RWPE1 (cell line): ENCODE results near the gene APBA2.
"Not testable (repeated sequence)": the region's sequence is repeated elsewhere in the genome, so short reads cannot be mapped to it uniquely, and the experiment has no call there.

Experiments
- CTCF ChIA-PET: fragments of 350-600 bp; sonication (Branson Sonifier 250); formaldehyde crosslinking; extraction: SDS; loops from one replicate; lab custom pipeline; 2021; lab: Yijun Ruan, JAX
- POLR2A ChIA-PET: fragments of 400-600 bp; formaldehyde crosslinking; extraction: SDS; loops from one replicate; lab custom pipeline; 2020; ENCODE audit warnings: antibody characterized with exemption; ENCODE audit not compliant: low non-redundant PET; lab: Yijun Ruan, JAX
- DNase-seq: peaks from one replicate; pipeline ENCODE4 v3.0.0; 2012; ENCODE audit warnings: low spot score
- H3K27ac ChIP-seq: fragments of 450-650 bp; 2 replicates; pipeline ENCODE4 v1.5.1; 2017
- CTCF ChIP-seq: fragments of 450-650 bp; conservative IDR thresholded peaks from 2 replicates; pipeline ENCODE4 v1.5.1; 2017; ENCODE audit warnings: low read depth, mild to moderate bottlenecking

Gene APBA2

GRCh38 chr15:29150515-29151483 lies 265.0 kb downstream of the APBA2 start:
- no peak for TF ChIP-seq CTCF
- no peak for DNase-seq
- no peak overlapping the region for H3K27ac ChIP-seq
- CTCF ChIA-PET, result no interaction called here
- POLR2A ChIA-PET, result no interaction called here

GRCh38 chr15:29151484-29151857 lies 265.7 kb downstream of the APBA2 start:
- ChIA-PET POLR2A (no interaction called here), CTCF (no interaction called here)
- TF ChIP-seq CTCF, result no peak

GRCh38 chr15:29156521-29156920 lies 270.7 kb downstream of the APBA2 start:
- no peak for DNase-seq
- no peak for TF ChIP-seq CTCF
- peak overlapping the region; percentile 81; the same call in 1 of the 2 replicates for H3K27ac ChIP-seq
- CTCF ChIA-PET, result no interaction called here
- POLR2A ChIA-PET, result no interaction called here

More at GRCh38 chr15:29151484-29151857, 265.7 kb downstream of the APBA2 start:
- H3K27ac ChIP-seq, result no peak overlapping the region
- DNase-seq, result no peak

GRCh38 chr15:29159771-29160455 lies 274.1 kb downstream of the APBA2 start:
- POLR2A ChIA-PET, result no interaction called here
- CTCF ChIA-PET, result no interaction called here
- no peak for DNase-seq
- H3K27ac ChIP-seq, result no peak overlapping the region
- TF ChIP-seq CTCF, result no peak

- CTCF ChIA-PET, result interaction anchor here (0.6 kb wide), 1 partner anchor 243 kb away, joined by 3 read pairs; no protein-coding TSS in a partner anchor
- no peak for DNase-seq
- TF ChIP-seq CTCF, result no peak
- POLR2A ChIA-PET, result no interaction called here
- no peak overlapping the region for H3K27ac ChIP-seq
Observed at GRCh38 chr15:29162411-29162810, 276.6 kb downstream of the APBA2 start.

GRCh38 chr15:29167122-29167521 lies 281.3 kb downstream of the APBA2 start:
- CTCF ChIA-PET, POLR2A ChIA-PET, DNase-seq, H3K27ac ChIP-seq: not testable (repeated sequence)
